Immature natural killer cell (primary cell): Measurements from ENCODE around the gene SIL1. TPM values are rescaled to one million over a fixed set of nuclear protein-coding genes. Genes with fewer than 3 reads are reported as not detected.

ENCODE experiments used
- DNase-seq, 3 donors: peaks; one replicate each; pipeline ENCODE4 v3.0.0; 2022; ENCODE audit warnings: mixed read lengths in 1 of 3
- H3K27ac Mint-ChIP-seq, 6 donors: one replicate each; pipeline ENCODE4 v1.8.0; 2020; ENCODE audit warnings: mixed read lengths in 6 of 6, mild to moderate bottlenecking in 5 of 6, inconsistent platforms in 4 of 6, moderate library complexity in 3 of 6
- H3K27me3 Mint-ChIP-seq, 3 donors: one replicate each; pipeline ENCODE4 v1.8.0; 2020 to 2021; ENCODE audit warnings: low read depth in 3 of 3, mild to moderate bottlenecking in 3 of 3, mixed read lengths in 3 of 3, moderate library complexity in 3 of 3, inconsistent platforms in 1 of 3
- H3K36me3 Mint-ChIP-seq, 3 donors: one replicate each; pipeline ENCODE4 v1.8.0; 2020; ENCODE audit warnings: mixed read lengths in 3 of 3, inconsistent platforms in 2 of 3, mild to moderate bottlenecking in 2 of 3
- H3K4me1 Mint-ChIP-seq, 2 donors: one replicate each; pipeline ENCODE4 v1.8.0; 2020; ENCODE audit warnings: inconsistent platforms in 2 of 2, mild to moderate bottlenecking in 2 of 2, mixed read lengths in 2 of 2, moderate library complexity in 1 of 2
- H3K4me3 Mint-ChIP-seq, 5 donors: one replicate each; pipeline ENCODE4 v1.8.0; 2020; ENCODE audit warnings: mild to moderate bottlenecking in 5 of 5, mixed read lengths in 5 of 5, inconsistent platforms in 3 of 5, moderate library complexity in 3 of 5
- H3K9me3 Mint-ChIP-seq, 6 donors: one replicate each; pipeline ENCODE4 v1.8.0; 2020; ENCODE audit warnings: mild to moderate bottlenecking in 6 of 6, mixed read lengths in 6 of 6, inconsistent platforms in 4 of 6, moderate library complexity in 3 of 6
- polyA plus RNA-seq, 3 donors: library from polyadenylated mRNA; unstranded; fragments of 300-500 nt; fragmentation: Illumina TruSeq; gene quantifications; one replicate each; pipeline ENCODE4 v1.2.3, GENCODE V29; 2021

SIL1 gene
- polyA plus RNA-seq, 3 donors from 2014 or later, result 22.0 to 22.7 (median 22.1) TPM

DNA sequence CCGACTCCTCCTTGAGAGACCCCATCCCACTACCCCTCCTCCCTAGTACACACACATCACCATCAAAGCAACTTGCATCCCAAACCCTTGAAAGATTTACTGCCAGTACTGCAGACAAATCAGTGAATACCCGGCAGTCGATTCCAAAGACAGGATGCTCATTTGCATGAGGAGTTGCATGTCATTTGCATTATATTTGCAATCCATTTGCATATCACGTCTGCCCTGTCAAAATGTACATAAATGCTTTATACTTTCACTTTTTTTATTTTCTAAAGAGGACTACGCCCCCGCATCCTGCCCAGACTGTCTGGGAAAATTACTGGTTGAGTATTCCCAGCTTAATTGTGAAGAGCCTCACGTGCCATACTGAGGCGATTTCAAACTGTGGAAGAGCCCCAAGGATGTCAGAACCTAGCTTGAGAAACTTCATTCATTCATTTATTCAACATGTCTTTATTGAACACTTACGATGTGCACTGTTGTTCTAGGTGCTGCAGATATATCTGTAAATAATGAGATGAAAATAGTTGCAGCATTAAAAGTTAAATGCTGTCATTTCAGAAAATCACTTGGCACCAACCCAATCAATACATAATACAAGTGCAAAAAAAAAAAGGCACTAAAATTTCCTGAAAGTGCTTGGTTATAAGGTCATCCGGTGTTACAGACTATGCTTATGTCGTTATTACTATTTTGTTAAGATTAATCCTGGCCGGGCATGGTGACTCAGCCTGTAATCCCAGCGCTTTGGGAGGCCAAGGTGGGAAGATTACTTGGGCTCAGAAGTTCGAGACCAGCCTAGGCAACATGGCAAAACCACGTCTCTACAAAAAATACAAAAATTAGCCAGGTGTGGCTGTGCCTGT lies 17.2 kb upstream of the SIL1 start:
- no peaks in the 10 kb centered on the region for H3K4me1 Mint-ChIP-seq
- H3K9me3 Mint-ChIP-seq, result peaks cover 0 to 1% (median 0%) of the 10 kb centered on the region in 6 donors
- no peak overlapping the region for H3K4me3 Mint-ChIP-seq
- no peak overlapping the region for H3K27ac Mint-ChIP-seq
- peaks cover 0 to 3% (median 2%) of the 10 kb centered on the region in 3 donors for H3K27me3 Mint-ChIP-seq
- no peak for DNase-seq
- H3K36me3 Mint-ChIP-seq, result no peaks in the 10 kb centered on the region

DNA sequence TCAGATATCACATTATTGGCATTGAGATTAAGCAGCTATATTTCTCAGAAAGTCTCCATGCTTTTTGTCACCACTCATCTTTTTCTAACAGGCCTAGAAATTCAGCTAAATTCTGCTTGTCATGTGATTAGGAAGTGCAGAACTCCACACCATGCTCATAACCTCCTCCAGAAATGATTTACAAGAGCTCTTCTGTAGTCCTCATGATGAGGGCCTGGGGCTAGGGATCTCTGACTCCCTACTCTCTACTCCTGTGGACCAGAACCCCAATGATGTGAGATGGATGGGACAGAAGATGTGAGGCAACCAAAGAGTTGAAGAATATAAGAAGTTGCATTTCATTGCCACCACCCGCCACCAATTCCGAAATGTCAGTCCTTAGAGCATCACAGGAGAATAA lies 16.5 kb upstream of the SIL1 start:
- no peak overlapping the region for H3K27ac Mint-ChIP-seq
- H3K4me1 Mint-ChIP-seq, result no peaks in the 10 kb centered on the region
- H3K4me3 Mint-ChIP-seq, result no peak overlapping the region
- DNase-seq, result no peak
- peaks cover 0 to 1% (median 0%) of the 10 kb centered on the region in 6 donors for H3K9me3 Mint-ChIP-seq
- H3K36me3 Mint-ChIP-seq, result no peaks in the 10 kb centered on the region
- peaks cover 0 to 3% (median 2%) of the 10 kb centered on the region in 3 donors for H3K27me3 Mint-ChIP-seq

DNA sequence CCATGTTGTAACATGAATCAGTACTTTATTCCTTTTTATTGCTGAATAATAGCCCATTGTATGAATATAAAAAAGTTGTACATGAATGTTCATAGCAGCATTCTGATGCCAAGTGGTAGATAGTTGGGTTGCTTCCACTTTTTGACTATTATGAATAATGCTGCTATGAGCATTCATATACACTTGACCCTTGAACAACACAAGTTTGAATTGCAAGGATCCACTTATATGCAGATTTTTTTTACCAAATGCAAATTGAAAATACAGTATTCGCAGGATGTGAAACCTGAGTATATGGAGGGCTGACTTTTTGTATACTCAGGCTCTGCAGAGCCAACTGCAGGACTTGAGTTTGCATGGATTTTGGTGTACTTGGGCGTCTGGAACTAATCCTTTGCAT lies 14.7 kb upstream of the SIL1 start:
- Mint-ChIP-seq H3K4me1 (no peaks in the 10 kb centered on the region), H3K27ac (no peak overlapping the region), H3K27me3 (peaks cover 0 to 3% (median 2%) of the 10 kb centered on the region in 3 donors), H3K9me3 (peaks cover 0 to 1% (median 0%) of the 10 kb centered on the region in 6 donors), H3K36me3 (no peaks in the 10 kb centered on the region), H3K4me3 (no peak overlapping the region)
- no peak for DNase-seq

GRCh38 chr5:139212486-139212885 lies 14.3 kb upstream of the SIL1 start:
- no peaks in the 10 kb centered on the region for H3K36me3 Mint-ChIP-seq
- no peaks in the 10 kb centered on the region for H3K4me1 Mint-ChIP-seq
- H3K4me3 Mint-ChIP-seq, result no peak overlapping the region
- peaks cover 0 to 1% (median 0%) of the 10 kb centered on the region in 6 donors for H3K9me3 Mint-ChIP-seq
- H3K27ac Mint-ChIP-seq, result no peak overlapping the region
- peaks cover 0 to 3% (median 2%) of the 10 kb centered on the region in 3 donors for H3K27me3 Mint-ChIP-seq
- DNase-seq, result no peak

DNA sequence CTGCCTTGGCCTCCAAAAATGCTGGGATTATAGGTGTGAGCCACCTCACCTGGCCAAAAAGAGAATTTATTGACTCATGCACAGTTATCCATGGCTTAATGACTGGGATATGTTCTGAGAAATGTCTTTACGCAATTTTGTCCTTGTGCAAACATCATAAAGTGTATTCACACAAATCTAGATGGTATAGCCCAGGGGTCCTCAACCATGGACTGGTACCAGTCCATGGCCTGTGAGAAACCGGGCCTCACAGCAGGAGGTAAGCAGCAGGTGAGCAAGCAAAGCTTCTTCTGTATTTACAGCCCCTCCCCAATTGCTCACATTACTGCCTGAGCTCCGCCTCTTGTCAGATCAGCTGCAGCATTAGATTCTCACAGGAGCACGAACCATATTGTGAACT lies 12.4 kb upstream of the SIL1 start:
- Mint-ChIP-seq H3K9me3 (no peaks in the 10 kb centered on the region), H3K4me1 (no peaks in the 10 kb centered on the region), H3K27ac (no peak overlapping the region), H3K4me3 (no peak overlapping the region), H3K27me3 (peaks cover 0 to 3% (median 0%) of the 10 kb centered on the region in 3 donors), H3K36me3 (no peaks in the 10 kb centered on the region)
- no peak for DNase-seq

DNA sequence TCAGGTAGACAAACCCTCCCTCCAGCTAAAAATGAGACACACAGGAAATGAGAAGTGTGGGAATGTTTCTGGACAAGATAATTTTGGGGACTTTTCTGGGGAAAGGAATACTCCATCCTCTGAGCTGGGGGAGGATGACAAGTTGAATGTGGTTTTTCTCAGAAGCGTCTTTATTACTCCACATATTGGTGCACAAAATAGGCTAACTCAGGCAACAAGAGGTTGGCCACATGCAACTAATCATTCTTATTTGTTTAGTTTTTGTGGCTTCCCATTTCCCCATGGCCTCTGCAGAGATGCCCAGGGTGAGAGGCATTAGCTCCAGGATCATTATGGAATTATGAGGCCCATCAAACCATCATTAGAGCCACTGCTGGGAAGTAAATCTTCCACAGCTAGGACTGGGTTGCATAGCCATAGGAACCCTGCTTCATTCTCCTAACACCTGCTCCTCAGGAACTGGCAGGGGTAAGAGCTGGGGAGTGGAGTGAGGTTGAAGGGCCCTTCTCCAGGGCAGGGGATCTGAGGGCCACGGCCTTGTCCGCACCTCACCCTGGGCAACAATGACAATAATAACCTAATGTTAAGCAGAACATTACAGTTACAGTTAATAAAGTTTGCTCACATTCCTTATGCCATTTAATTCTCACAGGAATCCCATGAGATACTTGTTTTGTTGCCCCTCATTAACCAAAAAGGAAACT lies 9.3 kb upstream of the SIL1 start:
- no peak overlapping the region for H3K27ac Mint-ChIP-seq
- H3K4me3 Mint-ChIP-seq, result no peak overlapping the region
- no peaks in the 10 kb centered on the region for H3K27me3 Mint-ChIP-seq

DNA sequence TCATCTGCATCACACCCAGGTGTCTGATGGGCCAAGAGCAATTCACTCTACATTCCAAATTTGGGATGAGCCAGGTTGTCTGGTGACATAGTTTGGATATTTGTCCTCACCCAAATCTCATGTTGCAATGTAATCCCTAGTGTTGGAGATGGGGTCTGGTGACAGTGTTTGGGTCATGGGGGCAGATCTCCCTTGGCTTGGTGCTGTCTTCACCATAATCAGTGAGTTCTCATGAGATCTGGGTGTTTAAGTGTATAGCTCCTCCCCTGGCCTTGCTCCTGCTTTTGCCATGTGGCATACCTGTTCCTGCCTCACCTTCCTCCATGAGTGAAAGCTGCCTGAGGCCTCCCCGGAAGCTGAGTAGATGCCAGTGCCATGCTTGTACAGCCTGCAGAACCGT lies 7.4 kb upstream of the SIL1 start:
- Mint-ChIP-seq H3K27me3 (no peaks in the 10 kb centered on the region), H3K9me3 (no peaks in the 10 kb centered on the region), H3K36me3 (no peaks in the 10 kb centered on the region), H3K4me3 (no peak overlapping the region), H3K27ac (no peak overlapping the region), H3K4me1 (no peaks in the 10 kb centered on the region)
- DNase-seq, result no peak

More for the DNA sequence above, 9.3 kb upstream of the SIL1 start:
- no peaks in the 10 kb centered on the region for H3K4me1 Mint-ChIP-seq
- no peak for DNase-seq
- no peaks in the 10 kb centered on the region for H3K9me3 Mint-ChIP-seq
- no peaks in the 10 kb centered on the region for H3K36me3 Mint-ChIP-seq

DNA sequence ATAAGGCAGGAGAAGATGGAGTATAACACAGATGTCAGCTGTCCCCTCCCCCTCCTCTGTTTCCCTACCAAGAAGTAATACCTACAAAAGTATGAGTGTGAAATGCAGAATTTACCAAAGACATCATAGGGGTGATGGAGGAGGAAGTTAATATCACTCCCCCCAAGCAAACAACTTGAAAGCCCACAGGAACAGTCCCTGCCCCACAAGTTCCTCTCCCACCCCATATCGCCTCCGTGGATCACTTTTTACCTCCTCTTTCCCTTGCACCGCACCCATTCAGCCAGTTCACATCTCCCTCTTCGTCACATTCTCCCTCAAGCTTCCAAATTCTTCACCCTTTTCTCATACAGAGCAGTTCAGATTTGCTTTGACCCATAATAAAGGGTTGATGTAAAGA lies 7.0 kb upstream of the SIL1 start:
- DNase-seq, result no peak
- Mint-ChIP-seq H3K36me3 (no peaks in the 10 kb centered on the region), H3K9me3 (no peaks in the 10 kb centered on the region), H3K27ac (no peak overlapping the region), H3K27me3 (no peaks in the 10 kb centered on the region), H3K4me3 (no peak overlapping the region), H3K4me1 (no peaks in the 10 kb centered on the region)

DNA sequence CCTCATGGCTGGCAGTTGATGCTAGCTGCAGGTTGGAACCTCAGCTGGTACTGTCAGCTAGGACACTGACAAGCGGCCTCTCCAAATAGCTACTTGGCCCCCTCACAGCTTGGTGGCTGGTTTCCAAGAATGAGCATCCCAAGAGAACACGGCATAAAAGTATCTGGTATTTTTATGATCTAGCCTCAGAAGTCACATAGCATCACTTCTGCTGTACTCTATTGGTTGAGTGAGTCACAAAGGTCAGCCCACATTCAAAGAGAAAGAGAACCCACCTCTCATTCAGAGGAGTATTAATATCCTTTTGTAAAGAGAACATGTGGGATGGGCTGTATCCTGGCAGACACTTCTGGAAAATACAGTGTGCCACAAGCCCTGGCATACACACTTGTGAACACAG lies 6.0 kb upstream of the SIL1 start:
- no peaks in the 10 kb centered on the region for H3K27me3 Mint-ChIP-seq
- no peaks in the 10 kb centered on the region for H3K9me3 Mint-ChIP-seq
- no peak for DNase-seq
- H3K4me1 Mint-ChIP-seq, result no peaks in the 10 kb centered on the region
- H3K36me3 Mint-ChIP-seq, result no peaks in the 10 kb centered on the region
- no peak overlapping the region for H3K4me3 Mint-ChIP-seq
- no peak overlapping the region for H3K27ac Mint-ChIP-seq

GRCh38 chr5:139199321-139199720 lies 1.2 kb upstream of the SIL1 start:
- Mint-ChIP-seq H3K36me3 (no peaks in the 10 kb centered on the region), H3K4me1 (peaks cover 22 to 30% of the 10 kb centered on the region in 2 donors), H3K4me3 (peak overlapping the region in 4 of 5 donors; percentile 6 to 63 (median 52)), H3K27me3 (peaks cover 2 to 7% (median 2%) of the 10 kb centered on the region in 3 donors), H3K9me3 (no peaks in the 10 kb centered on the region), H3K27ac (peak overlapping the region in 5 of 6 donors; percentile 19 to 90 (median 60))
- DNase-seq, result no peak

DNA sequence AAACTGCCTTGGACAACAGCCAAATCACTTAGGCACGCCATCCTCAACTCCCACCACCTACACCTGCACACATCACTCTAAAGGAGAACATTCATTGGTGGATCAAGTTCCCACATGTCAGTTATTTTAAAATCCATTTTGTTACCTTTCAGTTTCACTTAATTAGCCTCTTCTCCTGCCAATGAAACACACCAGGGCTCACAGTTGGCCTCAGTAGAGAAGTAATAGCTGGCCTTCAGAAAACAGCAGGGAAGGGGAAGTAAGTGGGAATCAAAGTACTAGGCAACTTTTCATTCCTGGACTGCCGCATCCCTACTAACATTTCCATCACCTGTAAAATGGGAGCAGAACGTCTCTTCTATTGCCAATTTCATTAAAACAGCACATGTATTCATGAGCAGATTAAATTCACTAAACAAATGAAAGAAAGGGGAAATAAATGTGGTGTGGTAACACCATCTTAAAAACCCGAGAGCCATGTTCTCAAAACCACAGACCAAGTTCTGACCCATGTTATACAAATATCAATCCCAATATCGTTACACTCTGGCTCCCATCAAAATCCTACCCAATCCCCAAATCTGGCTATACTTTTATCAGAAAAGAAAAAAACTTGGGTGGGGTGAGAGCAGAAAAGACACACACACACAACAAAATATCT lies 1.7 kb downstream of the SIL1 start:
- Mint-ChIP-seq H3K36me3 (peaks cover 0 to 4% (median 4%) of the 10 kb centered on the region in 3 donors), H3K27me3 (peaks cover 2 to 7% (median 2%) of the 10 kb centered on the region in 3 donors)

DNA sequence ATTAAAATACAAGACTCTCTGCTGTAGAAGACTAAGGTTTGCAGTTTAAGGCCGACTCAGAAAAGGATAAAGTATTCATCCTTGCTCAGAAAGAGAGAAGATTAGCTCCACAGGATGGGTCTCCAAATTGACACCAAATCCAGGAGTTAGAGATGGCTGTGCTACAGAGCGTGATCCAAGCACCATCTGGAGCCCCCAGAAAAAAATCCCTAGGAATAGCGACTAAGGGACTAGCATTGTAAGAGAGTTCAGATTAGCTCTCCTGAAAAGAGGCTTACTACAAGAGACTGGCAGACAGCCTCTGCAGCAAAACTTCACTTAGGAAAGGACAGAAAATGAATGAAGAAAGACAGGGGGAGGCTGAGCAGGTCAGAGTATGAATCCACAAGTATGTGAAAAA lies 3.7 kb downstream of the SIL1 start:
- no peak for DNase-seq
- Mint-ChIP-seq H3K36me3 (peaks cover 0 to 8% (median 4%) of the 10 kb centered on the region in 3 donors), H3K4me1 (peaks cover 24 to 37% of the 10 kb centered on the region in 2 donors), H3K27me3 (peaks cover 2 to 7% (median 2%) of the 10 kb centered on the region in 3 donors), H3K9me3 (no peaks in the 10 kb centered on the region), H3K27ac (peak overlapping the region in 4 of 6 donors; percentile 14 to 51 (median 39)), H3K4me3 (no peak overlapping the region)

More for the DNA sequence above, 1.7 kb downstream of the SIL1 start:
- Mint-ChIP-seq H3K4me3 (peak overlapping the region; percentile 67 to 99 (median 85)), H3K9me3 (no peaks in the 10 kb centered on the region), H3K27ac (peak overlapping the region; percentile 77 to 97 (median 86)), H3K4me1 (peaks cover 24 to 30% of the 10 kb centered on the region in 2 donors)
- DNase-seq, result no peak

DNA sequence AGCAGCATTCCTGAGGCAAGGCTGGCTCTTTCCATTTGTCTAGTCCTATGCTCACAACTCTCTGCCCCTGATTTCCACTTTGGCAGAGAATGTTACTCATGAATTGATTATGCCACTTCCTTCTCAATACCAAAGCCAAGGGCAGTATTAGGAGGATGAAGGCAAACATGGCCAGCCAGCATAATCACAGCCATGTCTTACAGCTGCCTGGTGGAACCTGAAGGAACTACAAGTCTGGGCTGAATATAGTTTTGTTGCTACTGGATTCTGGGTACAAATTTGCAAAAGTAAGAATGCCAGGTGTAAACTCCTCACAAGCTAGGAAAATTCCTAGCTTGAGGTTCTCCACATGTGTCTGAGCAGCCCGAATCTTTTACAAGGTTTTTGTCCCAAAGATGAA lies 4.2 kb downstream of the SIL1 start:
- DNase-seq, result no peak
- no peaks in the 10 kb centered on the region for H3K9me3 Mint-ChIP-seq
- H3K27ac Mint-ChIP-seq, result peak overlapping the region in 3 of 6 donors; percentile 4 to 28 (median 14)
- peaks cover 0 to 8% (median 4%) of the 10 kb centered on the region in 3 donors for H3K36me3 Mint-ChIP-seq
- H3K4me1 Mint-ChIP-seq, result peaks cover 24 to 37% of the 10 kb centered on the region in 2 donors
- H3K27me3 Mint-ChIP-seq, result peaks cover 2 to 7% (median 2%) of the 10 kb centered on the region in 3 donors
- H3K4me3 Mint-ChIP-seq, result no peak overlapping the region
